HepG2 (cell line): ENCODE data around the gene C1QTNF1. TPM values are rescaled to one million over a fixed set of nuclear protein-coding genes. Genes with fewer than 3 reads are reported as not detected.

Experiments
- ATAC-seq: fragments of 200-7000 bp; cut with Tn5 transposase; 3 replicates; pipeline ENCODE4 v1.9.1; 2020; ENCODE audit warnings: mild to moderate bottlenecking, moderate library complexity
- BruUV-seq: library from RNA; stranded (reverse); fragments of 400-500 nt; replicated peaks from 2 replicates; lab custom pipeline; 2021; lab: Mats Ljungman, UMichigan
- CTCF ChIA-PET: fragments of 300-600 bp; formaldehyde crosslinking; extraction: SDS; loops from one replicate; lab custom pipeline; 2021; ENCODE audit warnings: low total read pairs, inconsistent platforms, low intra/inter-chr PET ratio; lab: Yijun Ruan, JAX
- POLR2A ChIA-PET: fragments of 350-600 bp; sonication (Branson Sonifier 250); formaldehyde crosslinking; loops from one replicate; lab custom pipeline; 2020; ENCODE audit warnings: antibody characterized with exemption, inconsistent platforms; lab: Yijun Ruan, JAX
- DNase-seq: peaks from one replicate; pipeline ENCODE4 v3.0.0-alpha.2; 2015; ENCODE audit warnings: low spot score
- FAIRE-seq: peaks from 3 replicates; lab custom pipeline; 2011; peaks lifted over from hg19 to GRCh38; lab: Jason Lieb, UNC
- H2AFZ ChIP-seq: one replicate; pipeline ENCODE4 v1.6.1; 2011; ENCODE audit warnings: low read length, inconsistent platforms
- H3K27ac ChIP-seq: fragments of 300-600 bp; 3 replicates; pipeline ENCODE4 v1.8.0; 2011; ENCODE audit warnings: mixed run types, mild to moderate bottlenecking, mixed read lengths, low read length, inconsistent platforms; ENCODE audit not compliant: insufficient read depth; ENCODE audit errors: extremely low read length
- H3K27me3 ChIP-seq, 2 experiments: fragments of 200-600 bp in 1 of 2; 2 replicates in 1 of 2; 3 replicates in 1 of 2; pipeline versions ENCODE4 v1.6.0 to v1.8.0; 2011; ENCODE audit warnings: low read length in 2 of 2, mild to moderate bottlenecking in 2 of 2, moderate library complexity in 2 of 2, inconsistent platforms in 1 of 2; ENCODE audit not compliant: insufficient read depth in 2 of 2, control insufficient read depth in 1 of 2
- H3K36me3 ChIP-seq, 2 experiments: fragments of 200-600 bp in 1 of 2; replicated peaks in 1 of 2; 2 replicates in 1 of 2; 3 replicates in 1 of 2; pipeline versions ENCODE4 v1.5.1 to v1.8.0; 2011; ENCODE audit warnings: low read length in 2 of 2, inconsistent platforms in 1 of 2; ENCODE audit not compliant: insufficient read depth in 2 of 2, control insufficient read depth in 1 of 2
- H3K4me1 ChIP-seq: 2 replicates; pipeline ENCODE4 v1.5.1; 2012; ENCODE audit warnings: low read length, inconsistent platforms; ENCODE audit not compliant: insufficient read depth
- H3K4me2 ChIP-seq: 2 replicates; pipeline ENCODE4 v1.6.0; 2011; ENCODE audit warnings: low read depth, low read length, inconsistent platforms
- H3K4me3 ChIP-seq, 3 experiments: fragments of 200-600 bp in 1 of 3; sonication (generic), shearing (Covaris generic) in 1 of 3; replicated peaks in 1 of 3; 2 replicates each; pipeline ENCODE4 v1.5.1; 2011 to 2016; ENCODE audit warnings: low read length in 3 of 3, inconsistent platforms in 2 of 3, low read depth in 2 of 3, mild to moderate bottlenecking in 2 of 3, control low read depth in 1 of 3, mixed read lengths in 1 of 3; ENCODE audit not compliant: insufficient read depth in 1 of 3
- H3K79me2 ChIP-seq: one replicate; pipeline ENCODE4 v1.6.1; 2011; ENCODE audit warnings: low read length, inconsistent platforms; ENCODE audit not compliant: insufficient read depth
- H3K9ac ChIP-seq: 2 replicates; pipeline ENCODE4 v1.6.0; 2011; ENCODE audit warnings: mild to moderate bottlenecking, low read depth, low read length, inconsistent platforms; ENCODE audit not compliant: insufficient read depth
- H3K9me3 ChIP-seq: 2 replicates; pipeline ENCODE4 v1.5.1; 2012; ENCODE audit warnings: mild to moderate bottlenecking, low read length
- H4K20me1 ChIP-seq: 2 replicates; pipeline ENCODE4 v1.6.0; 2011; ENCODE audit warnings: inconsistent platforms, mild to moderate bottlenecking, low read length, moderate library complexity; ENCODE audit not compliant: insufficient read depth
- BORCS8-MEF2B ChIP-seq: sonication (generic); formaldehyde crosslinking; IDR thresholded peaks from 2 replicates; pipeline ENCODE4 v1.8.0; 2022; ENCODE audit warnings: mild to moderate bottlenecking, missing genetic modification reagents
- MEF2D ChIP-seq: sonication (generic); formaldehyde crosslinking; IDR thresholded peaks from 2 replicates; pipeline ENCODE4 v1.5.1; 2020; ENCODE audit warnings: mild to moderate bottlenecking, missing genetic modification reagents
- PCBP1 ChIP-seq: fragments of 200-400 bp; formaldehyde crosslinking; IDR thresholded peaks from 2 replicates; pipeline ENCODE4 v1.6.1; 2017; ENCODE audit warnings: mild to moderate bottlenecking, low read depth, low read length, borderline replicate concordance
- REPIN1 ChIP-seq: sonication (generic); formaldehyde crosslinking; IDR thresholded peaks from 2 replicates; pipeline ENCODE4 v1.8.0; 2022; ENCODE audit warnings: missing genetic modification reagents, low read depth, mild to moderate bottlenecking, borderline replicate concordance
- SPEN ChIP-seq: sonication (generic); formaldehyde crosslinking; IDR thresholded peaks from 2 replicates; pipeline ENCODE4 v1.5.1; 2020; ENCODE audit warnings: low read depth, mild to moderate bottlenecking, missing genetic modification reagents
- TEAD3 ChIP-seq: optimal IDR thresholded peaks from 2 replicates; pipeline ENCODE3; 2016; ENCODE audit warnings: borderline replicate concordance
- ZNF569 ChIP-seq: sonication (generic); formaldehyde crosslinking; IDR thresholded peaks from 2 replicates; pipeline ENCODE4 v1.5.0; 2020; ENCODE audit warnings: mild to moderate bottlenecking, missing genetic modification reagents, moderate library complexity, borderline replicate concordance
- ZNF660 ChIP-seq: sonication (generic); formaldehyde crosslinking; IDR thresholded peaks from 2 replicates; pipeline ENCODE4 v1.5.1; 2020; ENCODE audit warnings: mild to moderate bottlenecking, low read depth, missing genetic modification reagents, borderline replicate concordance
- ZNF879 ChIP-seq: sonication (generic); formaldehyde crosslinking; IDR thresholded peaks from 2 replicates; pipeline ENCODE4 v1.8.1; 2023; ENCODE audit warnings: missing genetic modification reagents
- WGBS: methylation state at CpG from one replicate; pipeline ENCODE4 v1.1.6; 2017; ENCODE audit warnings: low lambda C conversion rate; 5-methylcytosine and 5-hydroxymethylcytosine counted together
- in situ Hi-C: cut with HindIII; loops from 2 replicates; pipeline ENCODE4 v1.10.0; 2017; ENCODE audit warnings: low pct_unique_long_range_greater_than_20kb; ENCODE audit not compliant: extremely low pct_ligation_motif_present
- intact Hi-C: fragments of 100-400 bp; cut with micrococcal nuclease; formaldehyde crosslinking; loops from one replicate; pipeline ENCODE4 v1.10.0; 2022; ENCODE audit not compliant: unreplicated experiment
- polyA plus RNA-seq, 8 experiments: library from polyadenylated mRNA; depleted of rRNA in 3 of 8; stranded (reverse) in 7 of 8; unstranded in 1 of 8; fragments of >200 nt; fragmentation: Illumina TruSeq in 4 of 8; extraction: Trizol in 4 of 8; gene quantifications; 2 replicates each; pipeline versions ENCODE4 v1.2.1 to v1.2.3, GENCODE V29; 2011 to 2016; ENCODE audit warnings: low read depth in 4 of 8, missing spikeins in 1 of 8, mixed read lengths in 1 of 8; ENCODE audit not compliant: insufficient read depth in 1 of 8
- total RNA-seq, 5 experiments: library from RNA; depleted of rRNA; stranded (reverse); fragments of >200 nt; fragmentation: Illumina TruSeq; extraction: Trizol; gene quantifications; 2 replicates each; pipeline ENCODE4 v1.2.3, GENCODE V29; 2016; ENCODE audit warnings: low read depth in 1 of 5

The C1QTNF1 gene
- total and polyA plus RNA-seq, 2 of the 13 experiments (the other 11 are each of a cell fraction or from before 2014, with no cell fraction given): 0.18 to 0.86 TPM

GRCh38 chr17:79002291-79002690 is 21.7 kb upstream of the C1QTNF1 start:
- CTCF ChIA-PET: no interaction called here
- ATAC-seq (no peak), DNase-seq (no peak)
- Histone ChIP-seq H3K4me2 (no peak overlapping the region), H3K27me3 (no peaks in the 10 kb centered on the region), H3K4me1 (peaks cover 37% of the 10 kb centered on the region), H3K79me2 (peaks cover 51% of the 10 kb centered on the region), H4K20me1 (no peaks in the 10 kb centered on the region; the same call in 1 of the 2 replicates), H3K4me3 (no peak overlapping the region)
- BruUV-seq: no TSS peak
- 97% methylated on average over 11 of the region's 14 CpGs for WGBS
- no peak for TF ChIP-seq REPIN1 (CRISPR knock-in tag)
- no peak for TF ChIP-seq MEF2D
- TF ChIP-seq ZNF879 (CRISPR knock-in tag): no peak
- no peak for TF ChIP-seq SPEN (CRISPR knock-in tag)
- TF ChIP-seq BORCS8-MEF2B (CRISPR knock-in tag): no peak
- no peak for TF ChIP-seq TEAD3
- TF ChIP-seq ZNF660 (CRISPR knock-in tag): no peak
- TF ChIP-seq ZNF569 (CRISPR knock-in tag): no peak
- TF ChIP-seq PCBP1: no peak
- TF ChIP-seq, all 625 proteins: peak for 0
- Histone ChIP-seq H3K9me3 (no peaks in the 10 kb centered on the region), H3K36me3 (peaks cover 18 to 37% of the 10 kb centered on the region in 2 experiments), H3K9ac (no peak overlapping the region), H3K27ac (no peak overlapping the region), H2AFZ (no peak overlapping the region)
- FAIRE-seq: no peak
- intact Hi-C loops: no loop called here
- in situ Hi-C loops: no loop called here
- POLR2A ChIA-PET: no interaction called here
